Measurements from ENCODE around the gene MECP2.

Gene MECP2

GRCh38 chrX:154058214-154058997 lies 39.1 kb downstream of the MECP2 start:
- TF ChIP-seq TAF1 (IDR thresholded peaks at IDR 0.05; ENCODE audit: borderline replicate concordance, insufficient read depth, low read length) (no peak), FOXP2 (optimal IDR thresholded peaks at IDR 0.05; ENCODE audit: borderline replicate concordance, extremely low read depth, extremely low read length, insufficient read depth) (no peak), SIN3A (IDR thresholded peaks at IDR 0.05; ENCODE audit: borderline replicate concordance, insufficient read depth, low read length) (no peak), POLR2AphosphoS5 (IDR thresholded peaks at IDR 0.05; ENCODE audit: low read depth, low read length) (no peak)
- TF ChIP-seq, protein P1, sequence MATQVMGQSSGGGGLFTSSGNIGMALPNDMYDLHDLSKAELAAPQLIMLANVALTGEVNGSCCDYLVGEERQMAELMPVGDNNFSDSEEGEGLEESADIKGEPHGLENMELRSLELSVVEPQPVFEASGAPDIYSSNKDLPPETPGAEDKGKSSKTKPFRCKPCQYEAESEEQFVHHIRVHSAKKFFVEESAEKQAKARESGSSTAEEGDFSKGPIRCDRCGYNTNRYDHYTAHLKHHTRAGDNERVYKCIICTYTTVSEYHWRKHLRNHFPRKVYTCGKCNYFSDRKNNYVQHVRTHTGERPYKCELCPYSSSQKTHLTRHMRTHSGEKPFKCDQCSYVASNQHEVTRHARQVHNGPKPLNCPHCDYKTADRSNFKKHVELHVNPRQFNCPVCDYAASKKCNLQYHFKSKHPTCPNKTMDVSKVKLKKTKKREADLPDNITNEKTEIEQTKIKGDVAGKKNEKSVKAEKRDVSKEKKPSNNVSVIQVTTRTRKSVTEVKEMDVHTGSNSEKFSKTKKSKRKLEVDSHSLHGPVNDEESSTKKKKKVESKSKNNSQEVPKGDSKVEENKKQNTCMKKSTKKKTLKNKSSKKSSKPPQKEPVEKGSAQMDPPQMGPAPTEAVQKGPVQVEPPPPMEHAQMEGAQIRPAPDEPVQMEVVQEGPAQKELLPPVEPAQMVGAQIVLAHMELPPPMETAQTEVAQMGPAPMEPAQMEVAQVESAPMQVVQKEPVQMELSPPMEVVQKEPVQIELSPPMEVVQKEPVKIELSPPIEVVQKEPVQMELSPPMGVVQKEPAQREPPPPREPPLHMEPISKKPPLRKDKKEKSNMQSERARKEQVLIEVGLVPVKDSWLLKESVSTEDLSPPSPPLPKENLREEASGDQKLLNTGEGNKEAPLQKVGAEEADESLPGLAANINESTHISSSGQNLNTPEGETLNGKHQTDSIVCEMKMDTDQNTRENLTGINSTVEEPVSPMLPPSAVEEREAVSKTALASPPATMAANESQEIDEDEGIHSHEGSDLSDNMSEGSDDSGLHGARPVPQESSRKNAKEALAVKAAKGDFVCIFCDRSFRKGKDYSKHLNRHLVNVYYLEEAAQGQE (IDR thresholded peaks at IDR 0.05; ENCODE audit: insufficient read depth in 1 of 2, low read depth in 2 of 2, low read length in 2 of 2), result no peak

DNA sequence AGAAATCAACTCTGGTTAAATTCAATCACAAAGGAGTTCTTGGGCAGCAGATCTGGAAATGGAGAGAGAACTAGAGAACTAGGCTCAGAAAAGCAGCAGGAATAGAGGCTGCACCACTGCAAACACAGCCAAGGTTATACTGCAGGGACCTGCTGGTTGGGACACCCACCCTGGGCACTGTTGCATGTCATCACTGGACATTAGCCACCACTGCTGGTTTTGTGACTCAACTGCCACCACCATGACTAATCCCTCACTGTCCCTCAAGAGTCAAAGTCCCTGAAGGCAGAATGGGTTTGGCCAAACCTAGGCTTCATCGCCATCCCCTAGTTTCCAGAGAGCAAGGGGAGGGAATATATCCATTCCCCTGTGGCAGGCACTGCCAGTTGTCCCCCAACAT lies 39.7 kb downstream of the MECP2 start:
- TF ChIP-seq SIN3A (IDR thresholded peaks at IDR 0.05; ENCODE audit: borderline replicate concordance, insufficient read depth, low read length) (no peak), TAF1 (IDR thresholded peaks at IDR 0.05; ENCODE audit: borderline replicate concordance, insufficient read depth, low read length) (no peak), FOXP2 (optimal IDR thresholded peaks at IDR 0.05; ENCODE audit: borderline replicate concordance, extremely low read depth, extremely low read length, insufficient read depth) (no peak), POLR2AphosphoS5 (IDR thresholded peaks at IDR 0.05; ENCODE audit: low read depth, low read length) (no peak)
- TF ChIP-seq, protein P1 (IDR thresholded peaks at IDR 0.05; ENCODE audit: insufficient read depth in 1 of 2, low read depth in 2 of 2, low read length in 2 of 2), result no peak

- TF ChIP-seq, protein P1 (IDR thresholded peaks at IDR 0.05; ENCODE audit: insufficient read depth in 1 of 2, low read depth in 2 of 2, low read length in 2 of 2), result no peak
- no peak for TF ChIP-seq TAF1 (IDR thresholded peaks at IDR 0.05; ENCODE audit: borderline replicate concordance, insufficient read depth, low read length)
- TF ChIP-seq SIN3A (IDR thresholded peaks at IDR 0.05; ENCODE audit: borderline replicate concordance, insufficient read depth, low read length), result no peak
- TF ChIP-seq FOXP2 (optimal IDR thresholded peaks at IDR 0.05; ENCODE audit: borderline replicate concordance, extremely low read depth, extremely low read length, insufficient read depth), result no peak
- TF ChIP-seq POLR2AphosphoS5 (IDR thresholded peaks at IDR 0.05; ENCODE audit: low read depth, low read length), result no peak
Observed at GRCh38 chrX:154056770-154057241, 40.7 kb downstream of the MECP2 start.

DNA sequence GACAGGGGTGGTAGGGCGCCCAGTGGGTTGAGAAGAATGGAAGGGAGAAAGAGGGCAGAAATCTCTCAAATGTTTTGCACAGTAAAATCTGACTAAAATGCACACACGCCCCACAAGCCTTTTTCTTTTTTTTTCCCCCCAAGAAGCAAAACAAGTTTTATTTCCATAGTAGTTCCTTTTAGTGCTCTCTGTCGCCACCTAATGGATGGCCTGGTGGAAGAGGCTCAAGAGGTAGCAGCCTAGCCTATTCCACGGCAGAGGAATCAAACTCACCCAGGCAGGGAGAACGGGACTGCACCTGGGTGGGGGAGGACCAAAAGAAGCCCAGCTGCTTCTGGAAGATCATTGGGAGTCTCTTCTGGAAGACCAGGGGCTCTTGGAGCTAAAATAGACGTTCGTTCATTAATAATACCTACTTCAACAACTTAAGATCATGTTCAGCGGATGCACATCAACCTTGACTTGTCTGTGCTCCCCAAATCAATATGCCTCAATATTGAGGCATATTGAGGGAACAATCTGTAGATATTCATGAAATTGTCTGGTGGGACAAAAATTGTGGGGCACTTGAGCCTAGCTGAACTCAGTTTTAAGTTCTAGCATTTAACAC lies 46.2 kb downstream of the MECP2 start:
- no peak for TF ChIP-seq FOXP2 (optimal IDR thresholded peaks at IDR 0.05; ENCODE audit: borderline replicate concordance, extremely low read depth, extremely low read length, insufficient read depth)
- TF ChIP-seq TAF1 (IDR thresholded peaks at IDR 0.05; ENCODE audit: borderline replicate concordance, insufficient read depth, low read length), result no peak
- TF ChIP-seq SIN3A (IDR thresholded peaks at IDR 0.05; ENCODE audit: borderline replicate concordance, insufficient read depth, low read length), result no peak
- no peak for TF ChIP-seq POLR2AphosphoS5 (IDR thresholded peaks at IDR 0.05; ENCODE audit: low read depth, low read length)
- TF ChIP-seq, protein P1 (IDR thresholded peaks at IDR 0.05; ENCODE audit: insufficient read depth in 1 of 2, low read depth in 2 of 2, low read length in 2 of 2), result no peak

Measured in PFSK-1 (cell line).